Measurements from ENCODE around the gene MAD1L1.

The MAD1L1 gene

GRCh38 chr7:1804310-1804709 is 428.4 kb downstream of the MAD1L1 start:
- DNase-seq = no peak

GRCh38 chr7:1802899-1803298 is 429.8 kb downstream of the MAD1L1 start:
- DNase-seq = no peak

- no peak for DNase-seq
These were observed 431.8 kb downstream of the MAD1L1 start for GRCh38 chr7:1800902-1801301.

- no peak for DNase-seq
These were observed 434.6 kb downstream of the MAD1L1 start for GRCh38 chr7:1798191-1798590.

GRCh38 chr7:1794888-1795542 is 437.7 kb downstream of the MAD1L1 start:
- DNase-seq = no peak

- no peak for DNase-seq
These were observed 445.0 kb downstream of the MAD1L1 start for GRCh38 chr7:1787681-1788235.

GRCh38 chr7:1787241-1787640 is 445.5 kb downstream of the MAD1L1 start:
- no peak for DNase-seq

- DNase-seq = no peak
These were observed 446.9 kb downstream of the MAD1L1 start for GRCh38 chr7:1785839-1786238.

- DNase-seq = no peak
These were observed 451.4 kb downstream of the MAD1L1 start for GRCh38 chr7:1781369-1781768.

- no peak for DNase-seq
These were observed 453.3 kb downstream of the MAD1L1 start for GRCh38 chr7:1779445-1779844.

GRCh38 chr7:1777122-1777521 is 455.6 kb downstream of the MAD1L1 start:
- no peak for DNase-seq

GRCh38 chr7:1775389-1775788 is 457.4 kb downstream of the MAD1L1 start:
- DNase-seq = no peak

- no peak for DNase-seq
These were observed 462.4 kb downstream of the MAD1L1 start for GRCh38 chr7:1770331-1770730.

GRCh38 chr7:1769286-1770200 is 463.2 kb downstream of the MAD1L1 start:
- DNase-seq = no peak

GRCh38 chr7:1768832-1769231 is 463.9 kb downstream of the MAD1L1 start:
- DNase-seq = no peak

- DNase-seq = no peak
These were observed 465.2 kb downstream of the MAD1L1 start for GRCh38 chr7:1767524-1767923.

All from CD4-positive, alpha-beta T cell treated with Interleukin-21 for 1 hour (primary cell).